Measurements from ENCODE around the gene DMD.
"Not testable (repeated sequence)": the region's sequence is repeated elsewhere in the genome, so short reads cannot be mapped to it uniquely, and the experiment has no call there.

Gene DMD

DNA sequence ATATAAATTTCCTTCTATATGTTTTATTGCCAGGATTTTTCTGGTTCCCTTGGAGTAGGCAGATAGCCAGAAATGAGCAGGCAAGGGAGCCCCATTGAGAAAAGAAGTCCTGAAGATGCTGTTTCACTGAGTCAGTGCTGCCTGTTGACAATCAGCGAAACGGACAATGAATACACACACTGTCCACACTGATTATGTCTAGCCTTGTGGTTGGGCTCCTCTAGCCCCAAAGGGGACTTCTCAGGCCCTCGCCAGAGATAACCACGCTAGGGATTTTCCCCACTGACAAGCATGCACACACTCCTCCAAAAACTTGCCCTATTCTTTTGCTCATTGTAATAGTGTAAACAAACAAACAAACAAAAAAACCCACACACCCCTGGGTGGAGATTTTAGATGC is 369.3 kb downstream of the DMD start:
- no peak for DNase-seq

DNA sequence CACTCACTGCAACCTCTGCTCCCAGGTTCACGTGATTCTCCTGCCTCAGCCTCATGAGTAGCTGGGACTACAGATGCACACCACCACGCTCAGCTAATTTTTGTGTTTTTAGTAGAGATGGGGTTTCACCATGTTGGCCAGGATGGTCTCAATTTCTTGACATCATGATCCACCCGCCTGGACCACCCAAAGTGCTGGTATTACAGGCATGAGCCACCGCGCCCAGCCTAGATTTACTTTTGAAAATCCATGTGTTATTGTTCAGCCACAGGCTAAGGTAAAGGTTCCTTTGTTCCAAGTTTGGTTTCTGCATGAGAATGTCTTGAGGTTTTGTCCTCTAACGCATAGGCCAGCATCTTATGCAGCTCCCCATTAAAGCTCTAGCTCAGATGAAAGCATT is 371.6 kb downstream of the DMD start:
- no peak for DNase-seq

DNA sequence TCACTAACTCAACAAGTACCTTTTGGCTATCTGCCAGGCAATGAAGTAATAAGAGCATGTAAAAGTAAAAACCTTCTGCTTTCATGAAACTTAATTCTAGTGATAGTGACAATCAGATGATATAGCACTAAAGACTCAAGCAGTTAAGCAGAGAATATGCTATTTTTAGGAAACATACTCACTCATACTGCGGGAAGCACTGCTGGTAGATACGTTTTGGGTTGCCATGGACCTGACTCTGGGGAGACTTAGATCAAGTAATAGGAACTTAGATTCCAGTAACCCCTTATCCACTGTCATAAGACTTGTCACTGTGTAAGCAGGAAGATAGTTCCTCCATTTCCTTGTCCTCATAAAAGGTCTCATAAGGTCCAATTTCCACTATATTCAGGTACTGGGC is 386.3 kb downstream of the DMD start:
- DNase-seq: no peak

DNA sequence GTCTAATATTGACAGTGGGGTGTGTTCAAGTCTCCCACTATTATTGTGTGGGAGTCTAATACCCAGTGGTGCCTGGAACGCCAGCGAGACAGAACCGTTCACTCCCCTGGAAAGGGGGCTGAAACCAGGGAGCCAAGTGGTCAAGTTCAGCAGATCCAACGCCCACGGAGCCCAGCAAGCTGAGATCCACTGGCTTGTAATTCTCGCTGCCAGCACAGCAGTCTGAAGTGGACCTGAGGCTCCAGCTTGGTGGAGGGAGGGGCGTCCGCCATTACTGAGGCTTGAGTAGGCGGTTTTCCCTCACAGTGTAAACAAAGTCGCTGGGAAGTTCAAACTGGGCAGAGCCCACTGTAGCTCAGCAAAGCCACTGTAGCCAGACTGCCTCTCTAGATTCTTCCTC is 407.3 kb downstream of the DMD start:
- DNase-seq: no peak

DNA sequence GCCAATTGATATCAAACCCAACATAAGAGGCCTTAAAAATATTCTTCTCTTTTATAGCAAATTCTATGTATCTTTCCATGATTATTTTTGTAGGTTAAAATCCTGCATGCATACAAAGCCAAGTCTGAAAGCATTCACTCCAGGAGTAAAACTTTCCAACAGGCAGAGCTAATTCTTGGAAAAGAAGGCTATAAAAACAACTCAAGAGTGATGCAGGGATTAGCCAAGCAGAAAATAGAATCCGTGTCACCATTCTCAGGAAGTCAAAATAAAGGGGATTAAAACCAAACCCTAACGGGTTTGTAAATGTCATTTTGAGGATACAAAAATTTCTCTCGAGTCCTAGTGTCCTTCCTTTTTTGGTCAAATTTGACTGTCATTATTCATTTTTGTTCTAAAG is 412.4 kb downstream of the DMD start:
- no peak for DNase-seq

DNA sequence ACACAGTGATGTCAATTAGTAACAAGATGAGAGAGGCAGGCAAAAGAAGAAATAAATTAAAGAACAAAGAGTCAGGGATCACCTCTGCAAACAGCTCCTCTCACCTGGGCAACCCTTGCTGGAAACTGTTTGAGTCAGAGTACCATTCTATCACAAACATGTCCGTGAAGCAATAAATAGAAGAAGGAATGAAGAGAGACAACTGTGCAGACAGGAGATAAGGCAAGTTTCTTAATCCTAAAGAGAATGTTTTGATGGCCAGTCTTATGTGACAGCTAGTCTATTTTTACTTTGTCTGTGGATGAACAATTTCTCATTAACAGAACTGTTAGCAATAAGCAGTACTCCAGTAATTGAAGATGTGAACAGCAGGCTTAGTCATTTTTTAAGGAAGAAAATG is 422.4 kb downstream of the DMD start:
- DNase-seq: no peak

DNA sequence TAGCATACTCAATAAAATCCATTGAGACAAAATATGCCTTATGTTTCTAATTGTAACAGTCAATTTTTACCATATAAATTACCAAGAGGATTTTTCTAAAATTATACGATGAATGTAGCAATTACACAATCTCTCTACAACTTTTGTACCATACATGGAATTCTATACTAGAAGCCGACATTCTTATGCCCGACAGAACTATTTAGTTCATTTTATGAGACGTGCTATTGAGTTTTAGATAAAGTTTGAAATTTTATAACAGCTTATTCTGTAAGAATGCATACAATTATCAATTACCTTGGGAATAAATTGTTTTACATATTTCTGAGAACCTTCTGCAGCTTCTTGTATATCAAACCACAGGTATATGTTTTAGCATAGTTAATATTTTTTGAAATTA is 431.2 kb downstream of the DMD start:
- no peak for DNase-seq

DNA sequence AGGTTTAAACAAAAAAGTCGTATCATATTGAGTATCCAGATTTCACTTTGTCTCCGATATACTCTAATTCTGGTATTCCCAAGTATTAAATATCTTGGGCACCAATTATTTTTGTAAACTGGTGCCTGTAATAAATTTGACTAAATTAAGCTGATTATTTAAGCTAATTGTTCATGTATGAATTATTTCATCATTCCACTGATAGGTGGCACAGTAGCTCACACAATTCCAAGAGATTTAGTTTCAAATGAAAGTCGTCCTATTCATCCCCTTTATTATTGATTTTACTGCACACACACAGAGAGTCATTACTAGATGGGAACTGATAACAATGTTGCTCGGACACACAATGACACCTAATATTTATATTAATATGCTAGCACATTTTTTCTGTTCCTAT is 432.4 kb downstream of the DMD start:
- no peak for DNase-seq

DNA sequence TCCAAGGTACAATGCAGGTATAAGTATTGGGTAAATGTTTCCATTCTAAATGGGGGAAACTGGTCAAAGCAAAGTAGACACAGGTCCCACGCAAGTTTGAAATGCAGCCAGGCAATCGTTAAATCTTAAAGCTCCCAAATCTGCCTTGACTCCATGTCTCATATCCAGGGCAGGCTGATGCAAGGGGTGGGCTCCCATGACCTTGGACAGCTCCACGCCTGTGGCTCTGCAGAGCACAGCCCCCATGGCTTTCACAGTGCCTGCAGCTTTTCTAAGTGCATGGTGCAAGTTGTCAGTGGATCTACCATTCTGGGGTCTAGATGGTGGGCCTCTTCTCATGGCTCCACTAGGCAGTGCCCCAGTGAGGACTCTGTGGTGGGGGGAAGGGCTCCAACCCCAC is 436.4 kb downstream of the DMD start:
- DNase-seq: no peak

DNA sequence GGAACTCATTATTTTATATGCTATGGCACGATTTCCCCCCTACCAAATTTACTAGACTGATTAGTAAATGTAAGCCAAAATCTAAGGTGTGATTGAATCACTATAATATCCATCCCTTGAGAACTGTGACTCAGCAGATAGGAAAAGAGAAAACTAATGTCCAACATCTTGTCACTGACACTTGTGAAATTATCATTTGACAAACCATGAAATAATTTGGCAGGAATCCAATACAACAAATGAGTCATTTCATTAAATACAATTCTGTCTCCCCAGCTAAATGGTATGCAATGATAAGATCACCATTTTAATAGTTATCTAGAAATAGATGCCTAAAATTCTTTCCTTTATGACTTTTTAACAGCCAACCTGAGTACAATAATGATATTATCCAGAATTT is 462.3 kb downstream of the DMD start:
- DNase-seq: no peak

DNA sequence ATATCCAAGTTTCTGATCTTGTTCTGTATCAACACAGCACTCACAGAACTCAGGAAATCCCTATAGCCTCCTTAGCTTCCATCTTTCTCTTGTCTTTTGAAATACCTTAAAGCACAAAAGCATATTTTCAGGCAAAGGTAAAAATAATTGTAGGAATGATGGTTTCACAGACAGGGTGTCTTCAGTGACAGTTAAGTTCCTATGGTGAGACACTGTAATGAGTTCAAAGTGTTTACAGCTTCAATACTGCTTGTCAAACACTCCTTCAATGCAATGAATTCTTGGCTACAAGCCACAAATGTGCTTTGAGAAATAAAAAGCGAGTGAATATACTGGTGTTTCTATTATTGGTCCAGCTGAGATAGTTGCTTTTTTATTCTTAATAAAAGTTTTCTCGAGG is 466.0 kb downstream of the DMD start:
- no peak for DNase-seq

DNA sequence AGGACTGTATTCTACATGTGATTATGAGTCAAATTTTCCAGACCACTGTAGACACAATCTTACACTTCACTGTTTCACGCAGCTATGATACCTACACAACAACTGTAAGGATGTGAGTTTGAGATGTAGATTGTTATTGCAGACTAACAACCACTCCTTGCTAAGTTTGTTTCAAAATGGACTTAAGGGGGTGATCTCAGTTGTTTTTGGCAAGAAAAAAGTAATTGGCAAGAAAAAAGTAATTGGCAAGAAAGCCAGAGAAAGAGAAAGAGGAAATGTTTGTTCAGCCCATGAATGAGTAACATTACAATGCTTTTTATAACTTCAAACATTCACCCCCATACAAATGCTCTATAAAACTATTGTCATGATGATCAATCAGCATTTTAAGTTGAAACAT is 466.4 kb downstream of the DMD start:
- DNase-seq: no peak

DNA sequence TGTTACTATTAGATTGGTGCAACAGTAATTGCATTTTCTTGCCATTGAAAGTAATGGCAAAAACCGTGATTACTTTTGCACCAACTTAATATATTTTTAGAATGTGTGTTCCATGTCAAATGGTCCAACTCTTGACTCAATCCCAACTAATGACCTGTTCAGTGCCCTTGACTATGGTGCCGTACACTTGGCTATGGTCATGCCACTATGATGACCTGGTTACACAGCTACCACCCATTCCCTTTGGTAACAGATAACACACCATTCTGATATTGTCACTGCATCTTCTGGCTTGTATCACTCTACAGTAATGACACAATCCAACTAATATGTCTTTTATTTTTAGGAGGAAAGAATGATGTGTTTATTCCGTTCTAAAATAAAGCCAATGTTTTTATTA is 469.4 kb downstream of the DMD start:
- DNase-seq: no peak

DNA sequence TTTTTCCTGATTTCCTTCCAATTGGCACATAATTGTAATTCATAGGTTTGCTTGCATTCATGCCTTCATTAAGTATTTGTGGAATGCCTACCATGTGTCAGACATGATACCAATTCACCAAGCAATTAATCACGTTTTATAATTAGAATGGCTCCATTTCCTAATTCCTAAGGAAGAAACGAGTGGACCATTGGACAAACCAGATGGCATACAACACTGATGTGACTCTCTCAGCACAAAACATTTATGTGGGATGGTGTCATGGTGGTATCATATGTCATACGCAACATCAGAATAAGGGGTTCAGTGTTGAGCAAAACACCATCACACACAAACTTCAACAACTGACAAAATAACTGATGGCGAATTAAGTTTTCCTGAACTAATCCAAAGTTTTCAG is 502.8 kb downstream of the DMD start:
- no peak for DNase-seq

DNA sequence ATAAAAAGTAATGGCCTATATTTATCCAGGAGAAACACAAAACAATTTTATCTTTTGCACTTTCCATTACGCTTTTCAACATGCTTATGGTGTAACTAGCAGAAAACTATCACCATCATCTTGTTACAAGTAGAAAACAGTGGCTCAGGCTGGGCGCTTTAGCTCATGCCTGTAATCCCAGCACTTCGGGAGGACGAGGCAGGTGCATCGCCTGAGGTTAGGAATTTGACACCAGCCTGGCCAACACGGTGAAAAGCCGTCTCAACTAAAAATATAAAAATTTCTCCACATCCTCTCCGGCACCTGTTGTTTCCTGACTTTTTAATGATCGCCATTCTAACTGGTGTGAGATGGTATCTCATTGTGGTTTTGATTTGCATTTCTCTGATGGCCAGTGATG is 506.0 kb downstream of the DMD start:
- DNase-seq: not testable (repeated sequence)

DNA sequence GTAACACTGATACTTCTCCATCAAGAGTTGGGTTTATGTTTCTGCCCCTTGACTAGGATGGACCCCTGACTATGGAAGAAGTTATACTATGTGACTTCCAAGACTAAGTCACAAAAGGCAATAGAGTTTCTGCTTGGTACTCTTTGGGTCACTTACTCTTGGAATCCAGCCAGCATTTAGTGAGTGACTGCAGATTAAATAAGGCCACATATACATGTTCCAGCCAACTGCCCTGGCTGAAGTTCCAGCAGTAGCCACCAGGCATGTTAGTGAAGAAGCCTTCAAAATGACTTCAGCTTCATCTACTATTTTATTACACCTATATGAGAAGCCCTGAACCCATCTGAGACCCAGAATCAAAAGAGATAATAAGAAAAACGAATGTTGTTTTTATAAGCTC is 524.0 kb downstream of the DMD start:
- DNase-seq: no peak

DNA sequence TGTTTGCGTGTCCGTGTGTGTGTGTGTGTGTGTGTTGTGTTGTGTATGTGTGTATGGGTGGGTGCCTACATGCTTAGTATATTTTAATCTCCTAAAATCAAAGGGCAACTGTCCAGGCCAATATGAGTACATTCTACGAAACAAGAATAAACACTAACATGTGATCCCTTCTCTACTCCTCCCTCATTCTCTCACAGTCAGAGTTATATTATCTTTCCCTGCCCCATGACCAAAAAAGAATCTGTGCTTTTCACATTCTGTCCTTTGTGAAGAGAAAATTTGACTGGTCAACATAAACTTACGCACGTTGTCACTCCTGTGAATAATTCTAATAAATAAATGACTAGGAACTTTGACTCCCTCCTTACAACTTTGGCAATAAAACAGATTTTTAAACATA is 532.9 kb downstream of the DMD start:
- no peak for DNase-seq

DNA sequence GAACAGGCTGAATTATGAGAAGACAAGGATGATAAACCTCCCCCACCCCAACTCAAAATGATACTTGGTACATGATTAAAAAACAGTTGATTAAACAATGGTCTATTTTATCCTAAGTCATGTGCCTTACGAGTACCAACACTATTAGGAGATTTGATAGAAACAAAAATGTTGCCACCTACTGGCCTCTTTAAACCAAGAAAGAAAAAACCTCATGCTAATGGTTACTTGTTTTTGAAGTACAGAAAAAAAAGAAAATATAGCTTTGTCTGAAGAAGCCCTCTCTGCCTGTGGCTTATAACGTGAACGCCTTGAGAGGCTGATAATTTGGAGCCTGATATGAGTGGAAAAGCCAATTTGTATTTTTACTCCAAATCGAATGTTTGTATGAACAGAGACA is 538.2 kb downstream of the DMD start:
- DNase-seq: no peak

DNA sequence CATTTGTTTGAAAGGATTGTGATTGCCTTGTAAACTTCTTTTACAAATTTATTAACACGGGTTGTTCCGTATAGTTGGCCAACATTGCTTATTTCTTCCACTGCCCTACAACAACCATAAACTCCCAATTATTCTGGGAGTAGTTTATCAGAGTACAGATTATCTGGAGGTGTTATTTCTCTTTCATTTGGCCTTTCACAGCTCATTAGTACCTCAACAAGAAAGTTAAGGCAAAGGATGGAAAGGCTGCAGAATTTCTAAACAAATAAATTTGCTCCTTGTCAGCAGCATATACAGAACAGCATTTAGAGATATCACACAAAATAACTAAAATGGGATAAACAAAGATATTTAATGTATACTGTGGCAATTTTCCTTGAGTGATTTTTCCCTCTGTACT is 548.8 kb downstream of the DMD start:
- no peak for DNase-seq

DNA sequence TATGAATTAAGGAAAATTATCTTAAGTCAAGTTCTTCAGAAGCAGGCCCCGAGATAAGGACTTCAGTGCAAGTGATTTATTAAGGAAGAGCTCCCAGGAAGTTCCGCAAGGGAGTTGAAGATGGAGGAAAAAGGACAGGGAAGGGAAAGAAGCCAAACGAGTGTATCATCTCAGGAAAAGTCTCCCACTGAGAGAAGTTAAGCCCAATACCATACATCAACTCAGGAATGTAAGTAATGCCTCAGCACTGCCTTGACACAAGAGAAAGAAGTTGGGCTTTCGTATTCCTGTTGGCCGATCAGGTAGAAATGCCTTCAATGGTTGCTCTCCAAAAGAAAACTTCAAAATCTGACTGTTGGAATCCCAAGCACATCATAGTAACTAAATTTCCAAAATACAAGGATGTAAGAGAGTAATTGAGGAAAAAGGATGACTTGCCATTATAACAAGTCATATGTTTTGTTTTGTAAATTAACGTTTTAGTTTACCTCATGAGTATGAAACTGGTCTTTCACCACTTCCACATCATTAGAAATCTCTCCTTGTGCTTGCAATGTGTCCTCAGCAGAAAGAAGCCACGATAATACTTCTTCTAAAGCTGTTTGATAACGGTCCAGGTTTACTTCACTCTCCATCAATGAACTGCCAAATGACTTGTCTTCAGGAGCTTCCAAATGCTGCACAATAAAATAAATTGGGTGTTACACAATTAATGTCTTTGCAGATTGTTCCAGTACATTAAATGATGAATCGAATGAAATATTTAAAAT is 566.7 kb downstream of the DMD start:
- DNase-seq: no peak

DNA sequence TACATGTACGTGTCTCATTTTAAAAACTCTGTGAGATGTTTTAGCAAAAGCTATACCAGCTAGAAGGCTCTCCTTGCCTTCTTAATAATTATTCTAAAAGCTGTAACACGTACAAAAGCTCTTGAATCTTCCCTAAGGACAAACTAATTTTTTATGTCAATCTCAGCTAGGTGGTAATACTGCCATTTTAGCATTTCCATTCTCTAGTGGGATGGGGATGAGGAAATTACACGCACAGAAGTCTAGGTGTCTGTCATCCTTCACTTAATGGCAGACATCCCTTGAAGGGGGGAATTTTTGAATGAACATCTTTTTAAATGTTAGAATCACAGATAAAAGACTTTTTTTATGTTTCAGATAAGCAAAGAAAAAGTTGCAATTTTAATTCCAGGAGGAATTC is 569.1 kb downstream of the DMD start:
- DNase-seq: no peak

DNA sequence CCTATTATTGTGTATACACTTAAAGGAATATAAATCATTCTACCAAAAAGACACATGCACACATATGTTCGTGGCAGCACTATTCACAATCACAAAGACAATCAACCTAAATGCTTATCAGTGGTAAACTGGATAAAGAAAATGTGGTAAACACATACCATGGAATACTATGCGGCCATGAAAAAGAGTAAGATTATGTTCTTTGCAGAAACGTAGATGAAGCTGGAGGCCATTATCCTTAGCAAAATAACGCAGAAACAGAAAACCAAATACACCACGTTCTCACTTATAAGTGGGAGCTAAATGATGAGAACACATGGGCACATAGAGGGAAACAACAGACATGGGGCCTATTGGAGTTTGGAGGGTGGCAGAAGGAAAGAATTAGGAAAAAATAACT is 593.2 kb downstream of the DMD start:
- DNase-seq: no peak

DNA sequence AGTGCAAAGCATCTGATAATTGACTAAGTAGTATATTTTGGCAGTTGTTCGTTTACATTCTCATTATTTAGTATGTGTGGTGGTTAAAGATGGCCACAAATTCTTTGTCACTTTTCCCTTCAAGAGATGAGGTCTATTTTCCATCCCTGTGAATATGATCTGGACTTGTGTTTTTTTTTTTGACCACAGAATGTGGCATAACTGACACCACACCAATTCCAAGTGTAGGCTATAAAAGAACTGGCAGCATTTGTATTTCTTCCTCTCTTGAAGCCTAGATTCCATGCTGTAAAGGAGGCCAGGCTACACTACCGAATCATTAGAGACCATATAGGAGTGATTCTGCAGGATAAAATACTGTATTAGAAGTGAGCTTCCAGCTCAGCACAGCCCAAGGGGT is 596.6 kb downstream of the DMD start:
- no peak for DNase-seq

DNA sequence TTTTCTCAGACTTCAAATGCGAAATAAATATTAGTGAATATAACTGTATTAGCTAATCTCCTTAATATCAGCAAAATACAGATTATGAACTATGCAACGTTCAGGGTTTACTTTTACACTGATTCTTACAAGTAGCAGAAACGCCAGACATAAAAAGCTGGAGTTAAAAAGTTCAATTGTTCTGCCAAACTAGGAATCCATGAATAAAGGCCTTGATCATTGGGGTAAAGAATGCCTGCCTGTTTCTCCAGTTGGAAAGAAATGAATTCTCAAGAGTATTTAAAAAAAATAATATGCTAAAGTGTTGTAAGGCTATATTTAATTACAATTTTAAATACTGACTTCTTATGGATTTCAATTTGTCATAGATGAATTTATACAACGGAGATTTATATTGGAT is 612.2 kb downstream of the DMD start:
- DNase-seq: no peak

DNA sequence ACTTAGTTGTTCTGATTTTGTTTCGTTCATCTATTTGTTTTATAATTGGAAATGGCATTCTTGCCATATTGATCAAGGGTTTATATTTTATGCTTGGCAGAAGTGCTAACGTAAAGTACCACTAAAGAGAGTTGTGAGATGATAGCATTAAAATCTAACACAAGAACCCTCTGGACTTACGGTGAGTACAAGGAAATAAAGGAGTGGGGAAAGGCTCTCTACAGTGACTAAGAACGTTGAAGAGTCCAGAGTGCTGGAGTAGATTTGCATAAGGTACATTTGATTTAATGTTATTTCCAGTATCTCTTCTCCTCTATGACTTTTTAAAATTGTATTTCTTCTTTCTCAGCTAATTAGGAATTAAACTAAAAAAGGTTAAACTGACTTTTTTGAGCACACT is 612.6 kb downstream of the DMD start:
- no peak for DNase-seq

DNA sequence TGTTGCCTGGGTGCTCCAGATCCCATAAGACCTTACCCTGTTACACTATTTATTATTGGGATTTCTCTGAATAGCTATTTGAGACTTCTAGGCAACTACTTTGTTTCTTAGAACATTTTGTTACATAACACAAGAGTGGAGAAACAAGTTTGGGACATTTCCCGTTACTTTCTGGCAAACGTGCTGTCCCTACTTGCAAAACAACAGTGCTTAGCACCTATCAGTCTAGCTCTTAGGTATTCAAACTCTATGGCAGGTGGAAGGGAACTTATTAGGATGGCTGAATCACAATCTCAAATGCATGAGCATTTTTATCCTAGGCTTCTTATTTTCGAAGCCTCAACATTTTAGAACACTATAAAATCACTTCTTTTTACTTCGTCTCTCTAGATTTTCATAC is 613.6 kb downstream of the DMD start:
- DNase-seq: no peak

Measured in CD4-positive, alpha-beta T cell treated with Interleukin-17A for 4 hours (primary cell).